H9 (cell line): Measurements from ENCODE around the gene GDF3. TPM values are rescaled to one million over a fixed set of nuclear protein-coding genes. Genes with fewer than 3 reads are reported as not detected.

Experiments
- DNase-seq: peaks from one replicate; pipeline ENCODE4 v3.0.0-alpha.2; 2017
- H2AFZ ChIP-seq: one replicate; pipeline ENCODE4 v1.6.1; 2013; ENCODE audit warnings: mild to moderate bottlenecking, low read length, control low read depth, moderate library complexity
- H2AK5ac ChIP-seq: 2 replicates; pipeline ENCODE4 v1.6.1; 2013; ENCODE audit warnings: low read length, control low read depth, mixed read lengths; ENCODE audit not compliant: insufficient read length
- H2BK120ac ChIP-seq: one replicate; pipeline ENCODE4 v1.6.1; 2013; ENCODE audit warnings: low read depth, mild to moderate bottlenecking, low read length, control low read depth, inconsistent platforms; ENCODE audit not compliant: poor library complexity, severe bottlenecking
- H2BK12ac ChIP-seq: 2 replicates; pipeline ENCODE4 v1.6.1; 2013; ENCODE audit warnings: low read length, control low read depth, mixed read lengths, low read depth; ENCODE audit not compliant: insufficient read length
- H2BK15ac ChIP-seq: 2 replicates; pipeline ENCODE4 v1.6.1; 2013; ENCODE audit warnings: low read depth, low read length, control low read depth
- H2BK20ac ChIP-seq: one replicate; pipeline ENCODE4 v1.6.1; 2013; ENCODE audit warnings: low read depth, mild to moderate bottlenecking, low read length, control low read depth, inconsistent platforms; ENCODE audit not compliant: poor library complexity, severe bottlenecking
- H2BK5ac ChIP-seq: 2 replicates; pipeline ENCODE4 v1.6.1; 2013; ENCODE audit warnings: low read length, control low read depth, mixed read lengths; ENCODE audit not compliant: insufficient read length
- H3K14ac ChIP-seq: 2 replicates; pipeline ENCODE4 v1.6.1; 2013; ENCODE audit warnings: low read length, control low read depth; ENCODE audit not compliant: insufficient read depth
- H3K18ac ChIP-seq: 2 replicates; pipeline ENCODE4 v1.6.1; 2013; ENCODE audit warnings: low read depth, mild to moderate bottlenecking, mixed read lengths, low read length, control low read depth; ENCODE audit not compliant: insufficient read length
- H3K23ac ChIP-seq: 2 replicates; pipeline ENCODE4 v1.6.1; 2013; ENCODE audit warnings: low read length, control low read depth, mixed read lengths, low read depth; ENCODE audit not compliant: insufficient read length
- H3K23me2 ChIP-seq: 2 replicates; pipeline ENCODE4 v1.6.1; 2013; ENCODE audit warnings: low read depth, mild to moderate bottlenecking, mixed read lengths, low read length, control low read depth; ENCODE audit not compliant: insufficient read length, poor library complexity, severe bottlenecking
- H3K27ac ChIP-seq: 2 replicates; pipeline ENCODE4 v1.5.1; 2013; ENCODE audit warnings: low read length, control low read depth, mixed read lengths, low read depth; ENCODE audit not compliant: insufficient read length
- H3K27me3 ChIP-seq: 2 replicates; pipeline ENCODE4 v1.6.1; 2013; ENCODE audit warnings: low read length, control low read depth, inconsistent platforms; ENCODE audit not compliant: insufficient read depth
- H3K4ac ChIP-seq: 2 replicates; pipeline ENCODE4 v1.6.1; 2013; ENCODE audit warnings: low read depth, mild to moderate bottlenecking, control low read depth, inconsistent platforms, low read length, moderate library complexity
- H3K4me1 ChIP-seq: 2 replicates; pipeline ENCODE4 v1.6.1; 2013; ENCODE audit warnings: low read length, control low read depth, inconsistent platforms; ENCODE audit not compliant: insufficient read depth
- H3K4me2 ChIP-seq: 2 replicates; pipeline ENCODE4 v1.6.1; 2013; ENCODE audit warnings: low read length, control low read depth, mixed read lengths; ENCODE audit not compliant: insufficient read length, insufficient read depth
- H3K56ac ChIP-seq: 2 replicates; pipeline ENCODE4 v1.6.1; 2013; ENCODE audit warnings: low read depth, mild to moderate bottlenecking, mixed read lengths, low read length, control low read depth; ENCODE audit not compliant: insufficient read length
- H3K79me1 ChIP-seq: 2 replicates; pipeline ENCODE4 v1.6.1; 2013; ENCODE audit warnings: low read depth, mild to moderate bottlenecking, moderate library complexity, low read length, control low read depth, inconsistent platforms; ENCODE audit not compliant: insufficient read depth, poor library complexity, severe bottlenecking
- H3K79me2 ChIP-seq: 2 replicates; pipeline ENCODE4 v1.6.1; 2013; ENCODE audit warnings: low read length, control low read depth, inconsistent platforms; ENCODE audit not compliant: insufficient read depth
- H3K9ac ChIP-seq: 2 replicates; pipeline ENCODE4 v1.6.1; 2013; ENCODE audit warnings: low read length, control low read depth, mixed read lengths; ENCODE audit not compliant: insufficient read length; ENCODE audit errors: extremely low read depth
- H3K9me3 ChIP-seq: one replicate; pipeline ENCODE4 v1.6.1; 2013; ENCODE audit warnings: low read depth, low read length, inconsistent platforms; ENCODE audit not compliant: control insufficient read depth
- H3T11ph ChIP-seq: one replicate; pipeline ENCODE4 v1.6.1; 2013; ENCODE audit warnings: mild to moderate bottlenecking, low read length, control low read depth, inconsistent platforms
- H4K20me1 ChIP-seq: one replicate; pipeline ENCODE4 v1.6.1; 2013; ENCODE audit not compliant: control insufficient read depth, insufficient read length, insufficient read depth
- H4K5ac ChIP-seq: 2 replicates; pipeline ENCODE4 v1.6.1; 2013; ENCODE audit warnings: low read depth, mild to moderate bottlenecking, mixed read lengths, low read length, control low read depth; ENCODE audit not compliant: insufficient read length
- H4K8ac ChIP-seq: replicated peaks from 2 replicates; pipeline ENCODE4 v1.6.1; 2013; ENCODE audit warnings: low read length, control low read depth, mixed read lengths, low read depth; ENCODE audit not compliant: insufficient read length
- H4K91ac ChIP-seq: 2 replicates; pipeline ENCODE4 v1.6.1; 2013; ENCODE audit warnings: low read depth, mild to moderate bottlenecking, moderate library complexity, mixed read lengths, low read length, control low read depth; ENCODE audit not compliant: insufficient read length
- H3K27ac Mint-ChIP-seq, 3 experiments: 2 replicates in 2 of 3; 3 replicates in 1 of 3; pipeline ENCODE4 v1.8.0; 2020 to 2021; ENCODE audit warnings: mixed read lengths in 3 of 3, mild to moderate bottlenecking in 1 of 3, moderate library complexity in 1 of 3
- H3K27me3 Mint-ChIP-seq: 2 replicates; pipeline ENCODE4 v1.8.0; 2021; ENCODE audit warnings: low read depth, mild to moderate bottlenecking, moderate library complexity, mixed read lengths
- H3K36me3 Mint-ChIP-seq, 3 experiments: 2 replicates in 2 of 3; 3 replicates in 1 of 3; pipeline ENCODE4 v1.8.0; 2020 to 2021; ENCODE audit warnings: low read depth in 3 of 3, mixed read lengths in 3 of 3; ENCODE audit not compliant: insufficient read depth in 1 of 3
- H3K4me1 Mint-ChIP-seq, 2 experiments: 2 replicates each; pipeline ENCODE4 v1.8.0; 2020; ENCODE audit warnings: mixed read lengths in 2 of 2
- H3K4me3 Mint-ChIP-seq, 2 experiments: 2 replicates in 1 of 2; 3 replicates in 1 of 2; pipeline ENCODE4 v1.8.0; 2020 to 2021; ENCODE audit warnings: mild to moderate bottlenecking in 2 of 2, mixed read lengths in 2 of 2, moderate library complexity in 1 of 2
- H3K9me3 Mint-ChIP-seq, 2 experiments: 2 replicates in 1 of 2; 3 replicates in 1 of 2; pipeline ENCODE4 v1.8.0; 2020; ENCODE audit warnings: mild to moderate bottlenecking in 2 of 2, mixed read lengths in 2 of 2, moderate library complexity in 1 of 2
- WGBS: extraction: QIAGEN DNeasy Blood & Tissue Kit; methylation state at CpG from one replicate; pipeline ENCODE4 v1.1.7; 2013; ENCODE audit warnings: missing lambda C conversion rate, low lambda C conversion rate, mixed read lengths; ENCODE audit not compliant: insufficient read length; ENCODE audit errors: extremely low coverage; 5-methylcytosine and 5-hydroxymethylcytosine counted together
- total RNA-seq: library from RNA; stranded (reverse); gene quantifications from 2 replicates; pipeline ENCODE4 v1.2.1, GENCODE V29; 2021
- TF ChIP-seq, protein P1 (sequence below): fragments of 200-600 bp; sonication (generic); conservative IDR thresholded peaks from 3 replicates; pipeline ENCODE4 v1.8.0; 2021; ENCODE audit warnings: antibody characterized with exemption, mild to moderate bottlenecking

Gene GDF3
- total RNA-seq, 1 experiment from 2014 or later, result 9.9 TPM

DNA sequence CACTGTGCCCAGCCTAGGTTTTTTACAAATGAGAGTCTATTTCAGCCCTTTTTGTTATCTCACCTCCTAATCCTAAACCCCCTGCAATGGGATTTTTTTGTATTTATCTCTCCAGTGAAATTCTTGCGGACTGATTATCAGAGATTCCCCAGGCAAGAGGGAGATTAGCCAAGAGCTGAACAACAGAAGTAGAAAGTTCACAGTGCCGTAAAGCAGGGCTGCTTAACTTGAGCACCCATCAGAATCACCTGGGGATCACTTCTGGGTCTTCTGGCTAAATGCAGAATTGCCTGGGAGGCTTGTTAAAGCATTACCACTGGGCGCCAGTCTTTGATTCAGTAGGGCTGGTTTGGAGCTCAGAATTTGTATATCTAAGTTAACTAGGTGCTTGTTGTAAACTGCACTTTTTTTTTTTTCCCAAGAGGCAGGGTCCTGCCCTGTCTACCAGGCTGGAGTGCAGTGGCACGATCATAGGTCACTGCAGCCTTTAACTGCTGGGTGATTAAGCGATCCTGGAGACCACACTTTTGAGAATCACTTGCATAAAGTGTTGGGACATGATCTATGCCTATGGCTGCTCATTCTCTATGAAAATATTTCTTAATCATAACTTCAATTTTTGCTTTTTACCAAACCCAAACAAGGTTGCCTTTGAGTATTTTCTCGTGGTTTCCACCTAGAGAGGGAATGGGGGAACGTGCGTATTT is 14.5 kb upstream of the GDF3 start:
- no peak for DNase-seq
- Histone ChIP-seq H3K79me2 (no peaks in the 10 kb centered on the region), H2BK20ac (no peak overlapping the region), H3K18ac (no peak overlapping the region), H3K9ac (no peak overlapping the region), H3K9me3 (no peaks in the 10 kb centered on the region), H2AFZ (peak overlapping the region; percentile 40), H3K23ac (no peak overlapping the region), H4K5ac (no peak overlapping the region), H3K4ac (no peak overlapping the region), H3K27me3 (no peaks in the 10 kb centered on the region), H3T11ph (no peak overlapping the region), H4K20me1 (no peaks in the 10 kb centered on the region), H3K27ac (no peak overlapping the region), H2BK5ac (no peak overlapping the region), H2BK12ac (no peak overlapping the region), H3K56ac (no peak overlapping the region), H2BK120ac (no peak overlapping the region), H3K14ac (no peak overlapping the region), H4K8ac (no peak overlapping the region), H3K79me1 (no peaks in the 10 kb centered on the region), H4K91ac (no peak overlapping the region), H2AK5ac (no peak overlapping the region), H2BK15ac (no peak overlapping the region), H3K23me2 (no peaks in the 10 kb centered on the region), H3K4me1 (peaks cover 2% of the 10 kb centered on the region; the same call in 1 of the 2 replicates), H3K4me2 (no peak overlapping the region)
- H3K9me3 Mint-ChIP-seq, result no peaks in the 10 kb centered on the region; a peak in 2 of 5 replicates
- H3K4me3 Mint-ChIP-seq, result no peak overlapping the region
- peak overlapping the region in 2 of 3 experiments; percentile 1 to 84; a peak in 1 of 7 replicates for H3K27ac Mint-ChIP-seq
- WGBS, result no CpG with 5 or more reads among the region's 8 CpGs
- TF ChIP-seq, protein P1, sequence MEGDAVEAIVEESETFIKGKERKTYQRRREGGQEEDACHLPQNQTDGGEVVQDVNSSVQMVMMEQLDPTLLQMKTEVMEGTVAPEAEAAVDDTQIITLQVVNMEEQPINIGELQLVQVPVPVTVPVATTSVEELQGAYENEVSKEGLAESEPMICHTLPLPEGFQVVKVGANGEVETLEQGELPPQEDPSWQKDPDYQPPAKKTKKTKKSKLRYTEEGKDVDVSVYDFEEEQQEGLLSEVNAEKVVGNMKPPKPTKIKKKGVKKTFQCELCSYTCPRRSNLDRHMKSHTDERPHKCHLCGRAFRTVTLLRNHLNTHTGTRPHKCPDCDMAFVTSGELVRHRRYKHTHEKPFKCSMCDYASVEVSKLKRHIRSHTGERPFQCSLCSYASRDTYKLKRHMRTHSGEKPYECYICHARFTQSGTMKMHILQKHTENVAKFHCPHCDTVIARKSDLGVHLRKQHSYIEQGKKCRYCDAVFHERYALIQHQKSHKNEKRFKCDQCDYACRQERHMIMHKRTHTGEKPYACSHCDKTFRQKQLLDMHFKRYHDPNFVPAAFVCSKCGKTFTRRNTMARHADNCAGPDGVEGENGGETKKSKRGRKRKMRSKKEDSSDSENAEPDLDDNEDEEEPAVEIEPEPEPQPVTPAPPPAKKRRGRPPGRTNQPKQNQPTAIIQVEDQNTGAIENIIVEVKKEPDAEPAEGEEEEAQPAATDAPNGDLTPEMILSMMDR, result no peak
- no peaks in the 10 kb centered on the region for H3K36me3 Mint-ChIP-seq
- H3K4me1 Mint-ChIP-seq, result peaks cover 19 to 20% of the 10 kb centered on the region in 2 experiments
- H3K27me3 Mint-ChIP-seq, result no peaks in the 10 kb centered on the region
